OCI-LY7 (cell line): ENCODE data around the gene TUBE1.

Experiments
- EZH2phosphoT487 ChIP-seq: fragments of 200-600 bp; sonication (generic); IDR thresholded peaks from 2 replicates; pipeline ENCODE4 v1.6.1; 2018; ENCODE audit warnings: low read depth, borderline replicate concordance, mild to moderate bottlenecking, mixed run types, antibody characterized with exemption, low read length, moderate library complexity, mixed read lengths
- TF ChIP-seq, protein P1 (sequence below): fragments of 200-600 bp; sonication (generic); conservative IDR thresholded peaks from 2 replicates; pipeline ENCODE4 v1.5.1; 2014; ENCODE audit warnings: mild to moderate bottlenecking, antibody characterized with exemption, low read length, moderate library complexity, mixed read lengths

DNA sequence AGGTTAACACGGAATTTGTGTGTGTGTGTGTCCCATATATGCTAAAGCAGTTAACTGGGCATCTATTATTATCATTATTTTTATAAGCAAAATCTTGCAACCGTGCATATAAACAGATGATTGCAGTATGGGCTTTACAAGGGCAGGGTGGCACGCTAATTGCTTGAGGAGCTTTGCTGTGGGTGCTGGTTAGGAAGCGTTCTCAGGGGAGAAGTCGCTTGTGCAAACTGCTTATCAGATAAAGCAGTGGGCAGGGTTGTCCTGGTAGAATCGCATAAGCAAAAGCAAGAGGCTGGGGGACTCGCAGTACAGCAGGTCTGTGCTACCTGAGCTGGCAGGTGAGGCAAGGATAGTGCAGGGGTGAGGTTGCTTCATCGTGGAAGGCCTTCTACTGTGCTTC lies 43.1 kb downstream of the TUBE1 start:
- TF ChIP-seq, protein P1, sequence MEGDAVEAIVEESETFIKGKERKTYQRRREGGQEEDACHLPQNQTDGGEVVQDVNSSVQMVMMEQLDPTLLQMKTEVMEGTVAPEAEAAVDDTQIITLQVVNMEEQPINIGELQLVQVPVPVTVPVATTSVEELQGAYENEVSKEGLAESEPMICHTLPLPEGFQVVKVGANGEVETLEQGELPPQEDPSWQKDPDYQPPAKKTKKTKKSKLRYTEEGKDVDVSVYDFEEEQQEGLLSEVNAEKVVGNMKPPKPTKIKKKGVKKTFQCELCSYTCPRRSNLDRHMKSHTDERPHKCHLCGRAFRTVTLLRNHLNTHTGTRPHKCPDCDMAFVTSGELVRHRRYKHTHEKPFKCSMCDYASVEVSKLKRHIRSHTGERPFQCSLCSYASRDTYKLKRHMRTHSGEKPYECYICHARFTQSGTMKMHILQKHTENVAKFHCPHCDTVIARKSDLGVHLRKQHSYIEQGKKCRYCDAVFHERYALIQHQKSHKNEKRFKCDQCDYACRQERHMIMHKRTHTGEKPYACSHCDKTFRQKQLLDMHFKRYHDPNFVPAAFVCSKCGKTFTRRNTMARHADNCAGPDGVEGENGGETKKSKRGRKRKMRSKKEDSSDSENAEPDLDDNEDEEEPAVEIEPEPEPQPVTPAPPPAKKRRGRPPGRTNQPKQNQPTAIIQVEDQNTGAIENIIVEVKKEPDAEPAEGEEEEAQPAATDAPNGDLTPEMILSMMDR = no peak
- TF ChIP-seq EZH2phosphoT487 = no peak
